GM11168 (cell line): ENCODE data around the gene DHRS12.

Experiments used
- in situ Hi-C: fragments of 300-500 bp; cut with MboI; formaldehyde crosslinking; loops from one replicate; pipeline ENCODE4 v1.12.0; 2022; ENCODE audit warnings: low sequenced_read_pairs; ENCODE audit not compliant: unreplicated experiment

Gene DHRS12

GRCh38 chr13:51765142-51765515 lies 38.8 kb downstream of the DHRS12 start:
- in situ Hi-C loops: no loop called here

- in situ Hi-C loops: no loop called here
Observed at GRCh38 chr13:51764184-51765141, 39.5 kb downstream of the DHRS12 start.

- in situ Hi-C loops: no loop called here
Observed at GRCh38 chr13:51763486-51763885, 40.5 kb downstream of the DHRS12 start.

- in situ Hi-C loops: no loop called here
Observed at GRCh38 chr13:51761643-51762350, 42.2 kb downstream of the DHRS12 start.

- in situ Hi-C loops: no loop called here
Observed at GRCh38 chr13:51760592-51760991, 43.4 kb downstream of the DHRS12 start.

GRCh38 chr13:51759240-51759639 lies 44.7 kb downstream of the DHRS12 start:
- in situ Hi-C loops: no loop called here

GRCh38 chr13:51758691-51759090 lies 45.3 kb downstream of the DHRS12 start:
- in situ Hi-C loops: no loop called here

GRCh38 chr13:51756651-51757050 lies 47.3 kb downstream of the DHRS12 start:
- in situ Hi-C loops: no loop called here

GRCh38 chr13:51747438-51748434 lies 56.2 kb downstream of the DHRS12 start:
- in situ Hi-C loops: no loop called here

- in situ Hi-C loops: no loop called here
Observed at GRCh38 chr13:51746802-51747201, 57.2 kb downstream of the DHRS12 start.

- in situ Hi-C loops: no loop called here
Observed at GRCh38 chr13:51745243-51745642, 58.7 kb downstream of the DHRS12 start.

GRCh38 chr13:51742611-51743010 lies 61.4 kb downstream of the DHRS12 start:
- in situ Hi-C loops: no loop called here

- in situ Hi-C loops: no loop called here
Observed at GRCh38 chr13:51742031-51742430, 61.9 kb downstream of the DHRS12 start.

- in situ Hi-C loops: no loop called here
Observed at GRCh38 chr13:51740698-51741097, 63.3 kb downstream of the DHRS12 start.

- in situ Hi-C loops: no loop called here
Observed at GRCh38 chr13:51739027-51739764, 64.8 kb downstream of the DHRS12 start.

- in situ Hi-C loops: no loop called here
Observed at GRCh38 chr13:51738226-51738905, 65.6 kb downstream of the DHRS12 start.

GRCh38 chr13:51737609-51738008 lies 66.4 kb downstream of the DHRS12 start:
- in situ Hi-C loops: no loop called here

GRCh38 chr13:51734786-51735185 lies 69.2 kb downstream of the DHRS12 start:
- in situ Hi-C loops: no loop called here
